ENCODE results near the gene RPS18.

DNA sequence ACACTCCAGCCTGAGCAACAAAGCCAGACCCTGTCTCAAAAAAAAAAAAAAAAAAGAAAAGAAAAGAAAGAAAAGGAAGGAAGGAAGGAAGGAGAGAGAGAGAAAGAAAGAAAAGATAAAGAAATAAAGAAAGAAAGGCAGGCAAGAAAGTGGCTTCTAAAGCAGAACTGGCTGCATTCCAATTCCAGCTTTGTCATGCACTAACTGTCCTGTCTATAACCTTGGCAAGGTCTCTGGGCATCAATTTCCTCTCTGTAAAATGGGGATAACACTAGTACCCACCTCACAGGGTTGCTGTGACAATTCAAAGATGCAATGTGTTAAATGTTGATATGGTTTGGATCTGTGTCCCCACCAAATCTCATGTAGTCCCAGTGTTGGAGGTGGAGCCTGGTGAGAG lies 35.5 kb upstream of the RPS18 start:
- TF ChIP-seq CTCF (CRISPR knock-in tag; IDR thresholded peaks at IDR 0.05) (no peak), ZNF24 (IDR thresholded peaks at IDR 0.05) (no peak), GPN1 (CRISPR knock-in tag; IDR thresholded peaks at IDR 0.05; ENCODE audit: borderline replicate concordance) (no peak), ZNF124 (CRISPR knock-in tag; IDR thresholded peaks at IDR 0.05) (no peak), TCF12 (IDR thresholded peaks at IDR 0.05) (no peak), TCF12 (CRISPR knock-in tag; IDR thresholded peaks at IDR 0.05) (no peak), KLF6 (CRISPR knock-in tag; IDR thresholded peaks at IDR 0.05) (no peak), SRF (IDR thresholded peaks at IDR 0.05; ENCODE audit: low read depth, low read length) (no peak), ZNF224 (CRISPR knock-in tag; IDR thresholded peaks at IDR 0.05) (no peak), EP300 (IDR thresholded peaks at IDR 0.05; ENCODE audit: low read depth in 2 of 2, low read length in 2 of 2) (no peak), EP300 (CRISPR knock-in tag; IDR thresholded peaks at IDR 0.05; ENCODE audit: borderline replicate concordance) (no peak), PHB2 (IDR thresholded peaks at IDR 0.05; ENCODE audit: partially characterized antibody) (no peak), MAZ (IDR thresholded peaks at IDR 0.05; ENCODE audit: borderline replicate concordance, low read depth, low read length) (no peak), MAZ (CRISPR knock-in tag; IDR thresholded peaks at IDR 0.05; ENCODE audit: low read depth) (no peak), TBP (CRISPR knock-in tag; IDR thresholded peaks at IDR 0.05) (no peak)

All from HepG2 (cell line).